ENCODE results near the gene SORCS2. TPM values are rescaled to one million over a fixed set of nuclear protein-coding genes. Genes with fewer than 3 reads are reported as not detected.

SORCS2 gene
- total RNA-seq, 4 donors from 2014 or later, result 0.48 to 1.8 (median 0.68) TPM; not detected in 1

GRCh38 chr4:7253837-7254236, 61.5 kb downstream of the SORCS2 start:
- intact Hi-C loops (cut with DNase I; ENCODE audit: low total_unique reads), result no loop called here
- TF ChIP-seq EP300 (IDR thresholded peaks at IDR 0.05; ENCODE audit: low read depth) (no peak), CTCF (IDR thresholded peaks at IDR 0.05) (no peak), POLR2AphosphoS5 (IDR thresholded peaks at IDR 0.05) (no peak), POLR2A (IDR thresholded peaks at IDR 0.05) (no peak)
- H3K4me1 ChIP-seq, result peaks cover 3 to 17% (median 7%) of the 10 kb centered on the region in 4 donors
- 69 to 71% methylated on average over 4 of the region's 4 CpGs for WGBS, 2 donors (ENCODE audit: low coverage in 1 of 2)
- no peak for DNase-seq
- H3K27ac ChIP-seq, result no peak overlapping the region
- no peaks in the 10 kb centered on the region for H3K27me3 ChIP-seq
- H3K4me3 ChIP-seq, result no peak overlapping the region
- in situ Hi-C loops (cut with MboI; ENCODE audit: low pct_ligation_motif_present in 1 of 4, low pct_unique_long_range_greater_than_20kb in 1 of 4, low sequenced_read_pairs in 3 of 4), result no loop called here
- H3K9me3 ChIP-seq, result no peaks in the 10 kb centered on the region
- H3K36me3 ChIP-seq, result no peaks in the 10 kb centered on the region

- WGBS, 2 donors (ENCODE audit: low coverage in 1 of 2), result 67 to 82% methylated on average over 4 to 17 of the region's 17 CpGs
- Histone ChIP-seq H3K4me1 (peaks cover 3 to 12% (median 7%) of the 10 kb centered on the region in 4 donors), H3K27ac (no peak overlapping the region), H3K9me3 (no peaks in the 10 kb centered on the region), H3K27me3 (no peaks in the 10 kb centered on the region), H3K36me3 (no peaks in the 10 kb centered on the region), H3K4me3 (no peak overlapping the region)
- intact Hi-C loops (cut with DNase I; ENCODE audit: low total_unique reads), result no loop called here
- no peak for DNase-seq
- no peak for TF ChIP-seq EP300 (IDR thresholded peaks at IDR 0.05; ENCODE audit: low read depth)
- TF ChIP-seq CTCF (IDR thresholded peaks at IDR 0.05), result no peak
- no peak for TF ChIP-seq POLR2A (IDR thresholded peaks at IDR 0.05)
- no peak for TF ChIP-seq POLR2AphosphoS5 (IDR thresholded peaks at IDR 0.05)
- in situ Hi-C loops (cut with MboI; ENCODE audit: low pct_ligation_motif_present in 1 of 4, low pct_unique_long_range_greater_than_20kb in 1 of 4, low sequenced_read_pairs in 3 of 4), result no loop called here
Measured at GRCh38 chr4:7254736-7255487, 62.6 kb downstream of the SORCS2 start.

- no peaks in the 10 kb centered on the region for H3K27me3 ChIP-seq
- H3K27ac ChIP-seq, result no peak overlapping the region
- in situ Hi-C loops (cut with MboI; ENCODE audit: low pct_ligation_motif_present in 1 of 4, low pct_unique_long_range_greater_than_20kb in 1 of 4, low sequenced_read_pairs in 3 of 4) (no loop called here), intact Hi-C loops (cut with DNase I; ENCODE audit: low total_unique reads) (no loop called here)
- H3K9me3 ChIP-seq, result no peaks in the 10 kb centered on the region
- no peaks in the 10 kb centered on the region for H3K36me3 ChIP-seq
- TF ChIP-seq POLR2A (IDR thresholded peaks at IDR 0.05) (no peak), EP300 (IDR thresholded peaks at IDR 0.05; ENCODE audit: low read depth) (no peak), POLR2AphosphoS5 (IDR thresholded peaks at IDR 0.05) (no peak), CTCF (IDR thresholded peaks at IDR 0.05) (no peak)
- no peak overlapping the region for H3K4me3 ChIP-seq
- WGBS, 2 donors (ENCODE audit: low coverage in 1 of 2), result 87 to 100% methylated on average over 6 to 10 of the region's 14 CpGs
- peaks cover 3 to 11% (median 7%) of the 10 kb centered on the region in 4 donors for H3K4me1 ChIP-seq
- DNase-seq, result no peak
Measured at GRCh38 chr4:7255488-7255881, 63.1 kb downstream of the SORCS2 start.

- in situ Hi-C loops (cut with MboI; ENCODE audit: low pct_ligation_motif_present in 1 of 4, low pct_unique_long_range_greater_than_20kb in 1 of 4, low sequenced_read_pairs in 3 of 4), result no loop called here
- 76% methylated on average over 6 of the region's 6 CpGs; no CpG with 5 or more reads in 1 of the 2 donors for WGBS, 2 donors (ENCODE audit: low coverage in 1 of 2)
- H3K36me3 ChIP-seq, result no peaks in the 10 kb centered on the region
- no peaks in the 10 kb centered on the region for H3K9me3 ChIP-seq
- H3K27me3 ChIP-seq, result no peaks in the 10 kb centered on the region
- H3K27ac ChIP-seq, result no peak overlapping the region
- intact Hi-C loops (cut with DNase I; ENCODE audit: low total_unique reads), result no loop called here
- TF ChIP-seq CTCF (IDR thresholded peaks at IDR 0.05), result no peak
- no peak for TF ChIP-seq POLR2AphosphoS5 (IDR thresholded peaks at IDR 0.05)
- TF ChIP-seq POLR2A (IDR thresholded peaks at IDR 0.05), result no peak
- TF ChIP-seq EP300 (IDR thresholded peaks at IDR 0.05; ENCODE audit: low read depth), result no peak
- peaks cover 2 to 10% (median 6%) of the 10 kb centered on the region in 4 donors for H3K4me1 ChIP-seq
- no peak for DNase-seq
- H3K4me3 ChIP-seq, result no peak overlapping the region
Measured at GRCh38 chr4:7255996-7256395, 63.7 kb downstream of the SORCS2 start.
